GM18870 (cell line): ENCODE measurements around the gene TMEFF2.
"Not testable (repeated sequence)": the region's sequence is repeated elsewhere in the genome, so short reads cannot be mapped to it uniquely, and the experiment has no call there.

Source experiments
- ATAC-seq: cut with Tn5 transposase; IDR thresholded peaks from one replicate; pipeline ENCODE4 v1.9.1; 2021; ENCODE audit warnings: moderate library complexity; ENCODE audit not compliant: unreplicated experiment

Gene TMEFF2

DNA sequence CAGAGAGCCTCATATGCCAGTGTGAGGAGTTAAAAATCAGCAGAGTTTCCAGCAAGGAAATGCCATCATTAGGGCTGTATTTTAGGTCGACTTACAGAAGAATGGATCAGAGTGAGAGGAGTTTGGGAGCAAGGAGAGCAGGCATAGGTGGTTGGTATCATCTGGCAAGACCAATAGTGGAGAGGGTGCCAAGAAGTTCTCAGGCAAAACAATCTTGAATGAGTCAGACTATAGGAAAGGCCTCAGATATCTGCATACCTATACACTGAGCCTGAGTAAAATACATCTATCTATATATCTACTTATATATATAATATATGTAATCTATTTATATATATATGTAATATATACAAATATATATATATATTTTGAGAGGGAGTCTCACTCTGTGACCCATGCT lies 57.3 kb downstream of the TMEFF2 start:
- ATAC-seq: no peak

GRCh38 chr2:192132604-192133003 lies 62.1 kb downstream of the TMEFF2 start:
- ATAC-seq: not testable (repeated sequence)

GRCh38 chr2:192130312-192130711 lies 64.4 kb downstream of the TMEFF2 start:
- ATAC-seq: not testable (repeated sequence)

- no peak for ATAC-seq
Observed at GRCh38 chr2:192128655-192129054, 66.1 kb downstream of the TMEFF2 start.

DNA sequence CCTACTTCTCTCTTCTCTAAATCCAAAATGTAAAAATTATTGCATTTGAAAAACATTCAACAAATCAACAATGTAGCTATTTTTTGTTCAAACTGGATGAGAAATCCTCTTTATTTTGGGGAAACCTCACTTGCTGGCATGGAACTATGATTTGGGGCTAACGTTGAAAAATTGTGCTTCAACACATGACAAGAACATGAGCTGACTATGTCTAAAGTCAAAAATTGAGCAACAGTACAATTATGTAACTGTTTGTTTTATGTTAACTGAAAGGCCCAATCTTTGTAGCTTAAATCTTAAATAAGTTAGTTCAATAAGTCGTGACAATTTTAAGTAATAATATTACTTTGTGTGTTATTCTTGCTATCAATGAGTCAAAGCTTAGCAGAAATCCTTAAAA lies 67.3 kb downstream of the TMEFF2 start:
- ATAC-seq: no peak

GRCh38 chr2:192126912-192127311 lies 67.8 kb downstream of the TMEFF2 start:
- no peak for ATAC-seq

GRCh38 chr2:192126426-192126825 lies 68.3 kb downstream of the TMEFF2 start:
- no peak for ATAC-seq

DNA sequence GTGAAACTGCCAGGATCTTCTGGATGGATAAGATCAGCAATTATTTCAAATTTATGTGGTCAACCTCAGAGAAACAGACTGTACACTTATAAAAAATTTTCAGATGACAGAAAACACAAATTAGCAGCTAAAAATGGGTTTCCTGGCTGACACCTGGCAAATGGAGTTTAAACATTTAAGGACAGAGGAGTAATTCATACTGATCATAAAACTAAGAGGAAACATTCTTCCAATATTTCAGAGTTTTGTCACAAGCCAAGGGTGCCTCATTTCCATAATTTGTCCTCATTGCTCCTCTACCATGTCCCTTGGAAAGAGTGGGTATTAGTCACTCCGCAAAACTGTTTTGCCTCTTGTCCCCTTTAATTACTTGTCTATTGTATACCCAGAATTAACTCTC lies 70.2 kb downstream of the TMEFF2 start:
- ATAC-seq: no peak

GRCh38 chr2:192123847-192124246 lies 70.9 kb downstream of the TMEFF2 start:
- no peak for ATAC-seq

DNA sequence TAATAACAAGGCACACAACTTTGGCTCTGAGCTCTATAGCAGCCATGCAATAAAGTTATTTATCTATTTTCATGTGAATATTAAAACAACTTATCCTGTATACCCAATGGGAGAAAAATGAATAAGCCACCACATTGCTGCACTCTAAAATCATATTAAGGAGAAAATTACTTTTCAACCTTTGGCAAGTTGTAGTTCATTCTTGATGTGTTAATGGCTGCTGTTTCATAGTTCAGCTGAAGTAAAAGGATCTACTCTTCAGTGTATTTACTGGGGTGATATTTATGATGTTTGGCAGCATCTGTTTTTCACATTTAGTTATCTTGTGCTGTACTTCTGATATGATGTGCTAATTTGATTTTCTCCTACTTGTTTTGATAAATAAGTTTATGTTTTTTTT lies 71.8 kb downstream of the TMEFF2 start:
- no peak for ATAC-seq

GRCh38 chr2:192122141-192122540 lies 72.6 kb downstream of the TMEFF2 start:
- no peak for ATAC-seq

DNA sequence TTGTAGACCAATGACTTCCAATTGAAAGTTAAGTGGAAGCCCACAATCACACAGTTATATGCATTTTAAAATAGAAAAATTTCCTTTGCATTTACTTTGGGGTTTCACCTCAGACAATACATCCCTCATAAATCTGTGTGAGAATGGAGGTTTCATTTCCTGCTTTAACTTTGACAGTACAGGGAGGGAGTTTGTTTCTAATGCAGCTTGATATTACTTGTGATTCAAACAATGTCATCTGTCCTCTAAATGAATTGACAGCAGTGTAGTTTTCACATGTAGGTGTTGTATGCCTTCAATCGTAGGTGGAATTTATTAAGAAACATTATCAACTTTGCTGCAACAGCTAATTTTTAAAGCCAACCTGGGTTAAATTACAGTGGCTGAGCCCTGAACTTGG lies 75.2 kb downstream of the TMEFF2 start:
- ATAC-seq: no peak

GRCh38 chr2:192117705-192118104 lies 77.0 kb downstream of the TMEFF2 start:
- ATAC-seq: no peak

DNA sequence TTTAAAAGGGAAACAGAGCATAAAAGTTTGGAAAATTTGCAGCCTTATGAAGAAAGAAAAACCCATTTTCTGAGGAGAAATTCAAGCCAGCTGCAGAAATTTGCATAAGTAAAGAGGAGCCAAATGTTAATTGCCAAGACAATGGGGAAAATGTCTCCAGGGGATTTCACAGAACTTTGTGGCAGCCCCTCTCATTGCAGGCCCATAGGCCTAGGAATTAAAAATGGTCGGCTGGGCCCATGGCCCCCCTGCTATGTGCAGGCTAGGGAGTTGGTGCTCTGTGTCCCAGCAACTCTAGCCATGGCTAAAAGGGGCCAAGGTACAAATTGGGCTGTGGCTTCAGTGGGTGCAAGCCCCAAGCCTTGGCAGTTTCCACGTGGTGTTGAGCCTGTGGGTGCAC lies 83.2 kb downstream of the TMEFF2 start:
- ATAC-seq: not testable (repeated sequence)

- no peak for ATAC-seq
Observed at GRCh38 chr2:192099742-192100141, 95.0 kb downstream of the TMEFF2 start.

DNA sequence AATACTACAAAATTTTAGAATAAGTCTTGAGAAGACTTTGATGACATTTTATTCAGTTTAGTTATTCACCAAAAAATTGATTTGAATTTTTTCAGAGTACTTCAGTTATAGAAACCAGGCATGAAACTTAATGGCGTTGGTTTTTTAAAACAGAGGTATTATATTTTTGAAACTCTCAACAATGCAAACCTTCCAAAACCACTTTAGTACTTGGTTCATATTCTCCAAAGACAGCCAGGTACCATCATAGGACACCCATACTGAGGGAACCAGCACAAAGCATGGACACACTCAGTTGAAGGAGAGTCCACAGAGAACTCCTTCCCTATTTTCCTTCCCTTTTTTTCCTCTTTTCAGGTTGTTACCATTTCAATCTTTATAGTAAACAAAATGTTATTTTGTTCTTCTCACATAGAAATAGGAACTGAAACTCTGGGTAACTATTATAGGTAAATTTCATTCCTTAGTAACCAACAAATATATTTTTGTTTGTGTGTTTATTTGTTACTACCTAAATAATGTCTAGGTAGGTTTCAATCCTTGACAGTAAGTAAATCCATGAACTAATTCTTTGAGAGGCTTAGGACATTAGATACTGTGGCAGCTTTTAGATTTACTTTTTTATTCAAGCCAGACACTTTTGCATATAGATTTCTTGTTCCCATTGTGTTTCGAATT lies 95.8 kb downstream of the TMEFF2 start:
- ATAC-seq: no peak

DNA sequence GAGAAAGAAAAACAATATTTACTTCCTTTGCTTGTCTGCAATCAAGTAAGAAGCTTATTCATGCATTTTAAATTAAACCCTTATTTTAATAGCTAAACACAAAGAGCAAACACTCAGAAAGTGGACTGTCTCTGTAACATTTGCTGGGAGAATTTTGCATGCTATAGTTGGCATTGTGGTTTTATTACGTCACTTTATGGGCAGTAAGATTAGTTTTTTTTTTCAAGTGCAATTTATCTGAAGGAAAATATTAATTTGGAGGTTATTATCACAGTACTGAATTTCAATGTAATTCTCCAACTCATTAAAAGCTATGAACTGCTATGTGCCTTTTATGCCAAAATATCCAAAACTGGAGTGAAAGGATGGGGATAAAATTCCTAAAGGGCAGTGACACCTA lies 103.3 kb downstream of the TMEFF2 start:
- no peak for ATAC-seq

DNA sequence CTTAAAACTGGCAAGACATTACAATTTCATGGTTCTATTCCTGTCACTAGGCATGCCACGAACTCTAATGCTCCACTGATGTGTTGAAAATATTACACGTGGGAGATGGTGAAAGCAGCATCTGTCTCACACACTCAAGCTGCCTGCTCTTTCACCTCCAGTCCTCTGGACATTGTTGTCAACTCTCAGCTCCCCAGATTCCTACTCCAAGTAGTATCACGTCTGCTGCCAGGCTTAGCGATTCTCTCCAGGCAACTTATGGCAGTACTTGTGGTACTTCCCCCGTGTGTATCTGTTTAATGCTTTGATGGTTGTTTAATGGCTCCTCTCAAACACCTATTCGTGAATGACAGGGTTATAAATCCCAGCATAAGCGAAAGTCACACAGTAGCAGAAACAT lies 103.8 kb downstream of the TMEFF2 start:
- no peak for ATAC-seq

DNA sequence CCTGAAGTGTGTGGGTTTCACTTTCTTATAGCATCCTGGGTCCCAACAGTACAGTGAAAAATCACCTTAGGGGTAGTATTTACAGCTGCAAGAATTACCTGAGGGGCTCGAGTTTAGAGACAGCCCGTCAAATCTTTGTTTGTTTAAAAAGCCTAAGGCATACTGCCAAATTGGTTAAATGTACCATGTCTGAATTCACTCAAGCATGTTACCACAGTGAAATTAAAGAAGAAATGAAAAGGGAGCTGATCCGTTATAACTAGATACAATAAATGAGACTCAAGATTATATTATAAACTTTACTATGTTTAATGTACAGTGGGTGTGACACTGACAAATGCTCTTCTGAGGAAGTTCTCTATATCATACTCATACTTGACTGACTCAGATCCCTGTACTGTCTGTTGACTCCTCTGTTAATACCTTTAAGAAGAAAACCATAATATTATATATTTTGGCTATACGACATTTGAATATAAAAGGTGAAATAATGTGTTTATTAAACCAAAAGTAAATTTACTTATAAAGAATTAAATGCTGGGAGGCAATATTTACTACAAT lies 107.3 kb downstream of the TMEFF2 start:
- no peak for ATAC-seq

- no peak for ATAC-seq
Observed at GRCh38 chr2:192082121-192082520, 112.6 kb downstream of the TMEFF2 start.

GRCh38 chr2:192080096-192080495 lies 114.6 kb downstream of the TMEFF2 start:
- ATAC-seq: not testable (repeated sequence)

- no peak for ATAC-seq
Observed at GRCh38 chr2:192073878-192074277, 120.9 kb downstream of the TMEFF2 start.

DNA sequence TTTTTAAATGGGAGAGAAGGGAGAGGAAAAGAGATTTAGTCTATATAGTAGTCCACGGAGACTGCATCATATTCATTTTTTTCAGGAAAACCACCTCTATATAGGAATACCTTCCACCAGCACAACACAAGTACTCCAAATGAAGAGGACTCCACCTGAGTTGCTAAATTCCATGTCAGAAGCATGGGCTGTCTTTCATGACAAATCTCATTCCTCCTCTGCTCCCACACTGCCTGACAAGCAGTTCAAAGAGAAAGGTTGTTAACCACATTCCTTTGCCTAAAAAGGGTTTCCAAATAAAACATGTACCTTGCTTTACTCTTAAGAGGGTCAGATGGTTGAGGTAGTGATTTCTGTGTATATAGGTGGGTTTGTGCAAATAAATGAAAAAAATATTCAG lies 122.0 kb downstream of the TMEFF2 start:
- ATAC-seq: no peak
